MM.1S (cell line): ENCODE data around the gene TPT1.

Source experiments
- CTCF ChIP-seq: fragments of 300-600 bp; sonication (generic); IDR thresholded peaks from 2 replicates; pipeline ENCODE4 v1.5.1; 2016; ENCODE audit warnings: antibody characterized with exemption, low read length, mixed read lengths
- EZH2 ChIP-seq: fragments of 300-600 bp; sonication (generic); optimal IDR thresholded peaks from 2 replicates; pipeline ENCODE3; 2017; ENCODE audit warnings: low read depth, mild to moderate bottlenecking, antibody characterized with exemption, low read length, mixed read lengths
- EZH2phosphoT487 ChIP-seq: fragments of 300-600 bp; sonication (generic); IDR thresholded peaks from 2 replicates; pipeline ENCODE4 v1.6.1; 2018; ENCODE audit warnings: antibody characterized with exemption, low read length

- TF ChIP-seq EZH2 (no peak), CTCF (no peak), EZH2phosphoT487 (no peak)
Observed at GRCh38 chr13:45369116-45369515, 28.1 kb upstream of the TPT1 start.
